ENCODE data around the gene TRIM72.
"Not testable (repeated sequence)": the region's sequence is repeated elsewhere in the genome, so short reads cannot be mapped to it uniquely, and the experiment has no call there.

Gene TRIM72

DNA sequence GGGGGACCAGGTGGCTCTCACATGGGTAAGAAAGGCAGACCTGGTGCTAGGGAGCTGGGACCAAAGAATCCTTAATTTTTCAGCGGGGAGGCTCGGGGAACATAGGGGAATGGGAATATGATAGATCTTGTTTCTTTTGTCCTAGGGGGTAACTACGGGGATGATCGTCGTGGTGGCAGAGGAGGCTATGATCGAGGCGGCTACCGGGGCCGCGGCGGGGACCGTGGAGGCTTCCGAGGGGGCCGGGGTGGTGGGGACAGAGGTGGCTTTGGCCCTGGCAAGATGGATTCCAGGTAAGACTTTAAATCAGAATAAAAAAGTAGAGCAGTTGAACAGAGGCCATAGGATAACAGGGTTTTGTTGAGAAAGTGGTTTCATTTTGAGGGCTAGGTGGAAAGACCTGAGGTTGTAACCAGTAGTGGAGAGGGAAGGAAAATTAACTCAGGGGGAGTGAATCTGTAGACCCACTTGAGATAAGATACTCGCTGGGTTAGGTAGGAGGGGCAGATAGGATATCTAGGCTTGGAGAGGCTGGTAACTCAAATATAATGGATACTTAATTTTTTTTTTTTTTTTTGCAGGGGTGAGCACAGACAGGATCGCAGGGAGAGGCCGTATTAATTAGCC lies 23.0 kb upstream of the TRIM72 start:
- DNase-seq, result no peak

DNA sequence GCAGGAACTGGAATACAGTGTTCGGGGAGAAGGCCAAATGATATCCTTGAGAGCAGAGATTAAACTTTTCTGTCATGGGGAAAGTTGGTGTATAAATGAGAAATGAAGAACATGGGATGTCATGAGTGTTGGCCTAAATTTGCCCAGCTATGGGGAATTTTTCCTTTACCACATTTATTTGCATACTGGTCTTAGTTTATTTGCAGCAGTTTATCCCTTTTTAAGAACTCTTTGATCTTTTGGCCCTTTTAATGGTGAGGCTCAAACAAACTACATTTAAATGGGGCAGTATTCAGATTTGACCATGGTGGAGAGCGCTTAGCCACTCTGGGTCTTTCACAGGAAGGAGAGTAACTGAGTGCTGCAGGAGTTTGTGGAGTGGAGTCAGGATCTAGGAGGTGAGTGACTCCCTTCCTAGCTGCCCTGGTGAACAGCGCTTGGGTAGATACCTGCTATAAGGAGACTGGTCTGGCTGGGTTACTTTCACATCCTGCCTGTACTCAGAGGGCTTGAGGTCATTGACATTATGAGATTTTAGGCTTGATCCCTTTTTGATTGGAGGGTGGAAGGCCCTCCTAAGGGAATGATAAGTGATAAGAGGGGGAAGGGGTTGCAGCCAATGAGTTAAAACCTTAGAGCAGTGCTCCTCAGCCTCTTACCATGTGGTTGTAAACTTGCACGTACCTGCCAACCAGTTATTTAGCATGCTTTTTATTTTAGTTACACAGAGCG lies 22.1 kb upstream of the TRIM72 start:
- DNase-seq, result no peak

DNA sequence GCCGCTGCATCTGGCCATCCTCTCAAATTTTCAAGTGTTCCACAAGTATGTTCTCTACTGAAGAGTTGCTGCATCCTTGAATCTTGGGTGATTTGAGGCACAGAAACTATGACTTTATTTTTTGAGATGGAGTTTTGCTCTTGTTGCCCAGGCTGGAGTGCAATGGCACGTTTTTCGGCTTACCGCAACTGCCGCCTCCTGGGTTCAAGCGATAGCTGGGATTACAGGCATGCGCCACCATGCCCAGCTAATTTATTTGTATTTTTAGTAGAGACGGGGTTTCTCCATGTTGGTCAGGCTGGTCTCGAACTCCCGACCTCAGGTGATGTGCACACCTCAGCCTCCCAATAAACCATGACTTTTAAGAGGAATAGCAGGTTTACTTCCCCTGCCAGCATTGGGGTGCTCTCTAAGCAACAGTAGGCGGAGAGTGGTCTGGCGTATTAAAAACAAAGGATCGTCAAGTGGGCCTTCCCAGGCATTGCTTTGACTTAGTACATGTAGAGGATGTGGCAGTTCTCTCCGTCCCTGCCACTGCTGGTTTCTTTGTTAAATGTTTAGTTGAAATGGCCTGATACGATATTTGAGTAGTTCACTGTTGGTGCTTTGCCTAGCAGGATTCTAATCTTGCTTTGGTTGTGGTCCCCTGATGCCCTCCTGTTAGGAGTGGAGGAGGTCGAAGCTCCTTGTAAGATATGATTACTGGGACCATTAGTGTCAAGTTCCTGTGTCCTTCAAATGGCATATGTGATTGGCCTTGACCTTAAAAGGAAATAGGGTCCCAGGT lies 20.9 kb upstream of the TRIM72 start:
- no peak for DNase-seq

DNA sequence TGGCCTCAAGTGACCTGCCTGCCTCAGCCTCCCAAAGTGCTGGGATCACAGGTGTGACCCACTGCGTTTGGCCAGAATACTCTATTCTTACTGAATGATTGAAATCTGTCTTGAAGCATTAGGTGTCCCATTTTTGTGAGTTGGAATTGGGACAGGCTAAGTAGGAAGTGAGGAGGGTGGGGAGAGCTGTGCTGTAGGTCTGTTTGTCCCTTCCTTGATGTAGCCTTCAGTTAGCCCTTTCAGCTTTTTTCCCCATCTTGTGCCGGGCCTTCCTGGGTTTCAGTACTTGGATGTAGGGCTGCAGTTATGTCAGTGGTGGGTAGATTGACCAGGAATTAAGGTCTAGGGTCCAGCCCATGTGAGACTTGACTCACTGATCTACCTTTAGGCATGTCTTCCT lies 20.0 kb upstream of the TRIM72 start:
- DNase-seq, result no peak

DNA sequence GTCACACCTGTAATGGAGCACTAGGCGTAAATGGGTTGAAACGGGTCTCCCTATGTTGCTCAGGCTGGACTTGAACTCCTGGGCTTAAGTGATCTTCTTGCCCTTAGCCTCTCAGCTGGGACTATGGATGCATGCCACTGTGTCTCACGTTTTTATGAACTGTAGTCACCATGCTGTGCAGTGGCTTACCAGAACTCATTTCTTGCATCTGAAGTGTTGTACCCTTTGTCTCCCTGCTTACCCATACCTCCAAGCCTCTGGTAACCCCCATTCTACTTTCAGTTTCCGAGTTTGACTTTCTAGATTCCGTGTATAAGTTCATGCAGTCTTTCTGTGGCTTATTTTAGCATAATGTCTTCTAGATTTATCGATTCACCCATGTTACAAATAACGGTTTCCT lies 19.0 kb upstream of the TRIM72 start:
- DNase-seq, result no peak

DNA sequence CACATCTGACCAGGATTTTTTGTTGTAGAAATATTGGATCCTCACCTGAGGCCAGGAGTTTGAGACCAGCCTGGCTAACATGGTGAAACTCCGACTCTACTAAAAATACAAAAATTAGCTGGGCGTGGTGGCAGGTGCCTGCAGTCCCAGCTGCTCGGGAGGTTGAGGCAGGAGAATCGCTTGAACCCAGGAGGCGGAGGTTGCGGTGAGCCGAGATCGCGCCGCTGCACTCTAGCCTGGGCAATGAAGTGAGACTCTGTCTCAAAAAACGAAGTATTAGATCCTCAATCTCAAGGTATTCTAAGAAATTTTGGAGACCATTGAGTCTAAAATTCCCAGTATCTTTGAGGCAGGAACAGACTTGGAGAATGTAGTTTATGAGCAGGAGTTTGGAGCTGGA lies 18.1 kb upstream of the TRIM72 start:
- not testable (repeated sequence) for DNase-seq

DNA sequence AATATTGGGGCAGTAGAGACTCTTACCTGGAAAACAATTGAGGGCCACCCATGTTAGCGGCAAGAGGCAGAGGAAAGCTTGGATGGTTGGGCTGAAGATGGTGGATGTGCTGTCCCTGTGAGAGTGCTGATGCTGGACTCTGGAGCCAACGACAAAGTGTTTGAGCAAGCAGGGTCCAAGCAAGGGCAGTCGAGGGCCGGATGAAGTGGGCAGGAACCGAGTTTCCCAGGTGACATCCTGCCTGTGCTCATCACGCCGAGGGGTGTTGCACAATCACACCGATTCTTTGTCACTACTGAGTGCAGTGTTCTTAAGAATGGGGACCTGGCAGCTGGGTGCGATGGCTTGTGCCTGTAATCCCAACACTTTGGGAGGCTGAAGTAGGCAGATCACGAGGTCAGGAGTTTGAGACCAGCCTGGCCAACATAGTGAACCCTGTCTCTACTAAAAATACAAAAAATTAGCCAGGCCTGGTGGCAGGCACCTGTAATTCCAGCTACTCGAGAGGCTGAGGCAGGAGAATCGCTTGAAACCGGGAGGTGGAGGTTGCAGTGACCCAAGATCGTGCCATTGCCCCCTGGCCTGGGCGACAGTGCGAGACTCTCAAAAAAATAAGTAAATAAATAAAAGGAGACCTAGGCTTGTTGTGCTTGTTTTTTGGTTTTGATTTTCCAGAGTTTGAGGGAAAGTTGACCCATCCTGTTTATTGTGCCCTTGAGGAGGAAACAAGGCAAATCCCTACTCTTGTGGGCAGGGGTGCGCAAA lies 17.4 kb upstream of the TRIM72 start:
- no peak for DNase-seq

DNA sequence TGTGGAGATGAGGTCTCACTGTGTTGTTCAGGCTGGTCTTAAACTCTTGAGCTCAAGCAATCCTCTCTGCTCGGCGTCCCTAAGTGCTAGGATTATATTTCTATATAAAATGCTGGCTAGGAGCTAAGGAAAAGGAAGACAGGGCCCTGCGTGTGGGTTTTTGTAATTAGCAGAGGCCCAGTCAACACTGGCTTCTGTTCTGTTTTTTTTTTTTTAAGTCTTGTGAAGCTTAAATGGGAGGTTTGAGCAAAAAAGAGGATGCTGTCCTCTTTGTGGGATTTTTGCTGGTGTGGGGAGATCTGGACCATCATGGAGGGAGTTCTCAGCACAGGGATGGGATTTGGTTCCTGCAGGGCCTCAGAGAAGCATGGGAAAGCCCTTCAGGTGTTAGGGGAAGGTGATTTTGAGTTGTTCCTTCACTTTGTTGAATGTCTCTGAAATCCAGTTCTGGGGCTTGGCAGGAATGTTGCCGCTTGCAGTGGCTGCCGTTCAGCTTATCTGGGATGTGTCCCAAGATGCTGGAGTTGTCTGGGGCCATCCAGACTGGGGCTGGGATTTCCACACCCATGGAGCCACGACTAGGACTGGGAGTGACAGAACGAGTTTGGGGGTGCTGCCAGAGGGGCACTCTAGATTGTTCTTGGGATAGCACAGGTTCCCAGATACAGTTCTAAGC lies 15.6 kb upstream of the TRIM72 start:
- DNase-seq, result no peak

DNA sequence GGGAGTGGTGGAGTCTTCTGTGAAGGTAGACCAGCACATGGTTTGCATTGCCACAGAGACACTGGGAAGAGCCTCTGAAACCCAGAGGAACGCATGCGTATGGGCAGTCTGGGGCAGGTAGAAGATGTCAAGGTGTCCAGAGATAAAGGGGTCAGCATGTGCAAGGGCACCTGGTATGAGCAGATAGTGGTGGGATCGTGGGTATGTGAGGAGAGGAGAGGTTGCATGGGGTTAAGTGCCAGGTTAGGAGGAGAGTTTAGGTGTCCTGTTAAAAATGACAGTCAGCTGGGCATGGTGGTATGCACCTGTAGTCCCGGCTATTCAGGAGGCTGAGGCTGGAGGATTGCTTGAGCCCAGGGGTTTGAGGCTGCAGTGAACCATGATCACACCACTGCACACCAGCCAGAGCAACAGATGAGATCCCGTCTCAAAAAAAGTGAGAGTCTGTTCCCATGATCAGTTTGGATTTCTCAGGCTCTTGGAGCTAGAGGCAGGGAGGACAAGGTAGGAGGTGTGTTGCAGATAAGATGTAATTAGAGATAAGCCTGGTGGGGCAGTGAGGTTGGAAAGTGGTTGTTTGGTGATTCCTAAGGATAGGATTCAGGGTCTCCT lies 14.4 kb upstream of the TRIM72 start:
- no peak for DNase-seq

DNA sequence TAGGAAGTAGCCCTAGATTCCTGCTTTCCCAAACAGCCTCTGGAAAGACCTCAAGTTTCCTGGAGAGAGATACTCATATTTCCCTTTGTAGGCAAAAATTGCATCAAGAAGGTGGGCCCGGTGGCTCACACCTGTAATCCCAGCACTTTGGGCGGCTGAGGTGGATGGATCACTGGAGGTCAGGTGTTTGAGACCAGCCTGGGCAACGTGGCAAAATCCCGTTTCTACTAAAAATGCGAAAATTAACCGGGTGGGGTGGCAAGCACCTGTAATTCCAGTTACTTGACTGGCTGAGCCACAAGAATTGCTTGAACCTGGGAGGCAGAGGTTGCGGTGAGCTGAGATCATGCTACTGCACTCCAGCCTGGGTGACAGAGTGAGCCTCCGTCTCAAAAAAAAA lies 13.8 kb upstream of the TRIM72 start:
- not testable (repeated sequence) for DNase-seq

DNA sequence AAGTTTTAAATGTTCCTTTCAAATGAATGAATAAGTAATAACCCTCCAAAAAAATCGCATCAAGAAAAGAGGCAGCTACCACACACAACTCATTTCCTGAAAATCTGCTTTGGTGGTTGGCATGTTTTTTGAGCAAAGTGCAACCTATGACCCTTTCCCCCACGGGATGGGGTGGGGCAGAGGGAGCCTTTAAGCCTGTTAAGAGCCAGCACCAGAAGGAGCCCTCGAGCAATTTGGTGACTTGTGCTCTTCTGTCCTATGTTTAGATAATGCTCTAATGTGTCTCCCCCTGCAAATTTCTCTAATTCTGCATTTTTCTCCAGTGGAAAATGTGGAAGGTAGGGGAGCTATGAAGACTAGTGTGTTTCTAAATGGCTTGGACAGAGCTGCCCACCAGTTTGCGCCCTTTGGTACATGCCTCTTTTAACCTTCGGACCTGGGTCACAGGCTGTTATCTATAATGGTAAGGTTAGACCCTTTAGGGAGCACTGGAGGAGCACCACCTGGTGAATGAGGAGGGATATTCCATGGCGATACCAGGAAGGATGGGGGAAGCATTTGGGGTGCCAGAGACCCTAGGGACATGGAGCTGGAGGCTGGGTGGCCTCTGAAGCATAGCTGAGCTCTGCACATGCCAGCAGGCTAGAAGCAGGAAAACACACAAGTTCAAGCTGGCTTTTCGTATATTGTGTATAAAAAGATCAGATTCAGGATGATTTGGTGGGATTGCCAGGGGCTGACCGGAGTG lies 12.9 kb upstream of the TRIM72 start:
- peak in 1 of 2 experiments; percentile 26 for DNase-seq

DNA sequence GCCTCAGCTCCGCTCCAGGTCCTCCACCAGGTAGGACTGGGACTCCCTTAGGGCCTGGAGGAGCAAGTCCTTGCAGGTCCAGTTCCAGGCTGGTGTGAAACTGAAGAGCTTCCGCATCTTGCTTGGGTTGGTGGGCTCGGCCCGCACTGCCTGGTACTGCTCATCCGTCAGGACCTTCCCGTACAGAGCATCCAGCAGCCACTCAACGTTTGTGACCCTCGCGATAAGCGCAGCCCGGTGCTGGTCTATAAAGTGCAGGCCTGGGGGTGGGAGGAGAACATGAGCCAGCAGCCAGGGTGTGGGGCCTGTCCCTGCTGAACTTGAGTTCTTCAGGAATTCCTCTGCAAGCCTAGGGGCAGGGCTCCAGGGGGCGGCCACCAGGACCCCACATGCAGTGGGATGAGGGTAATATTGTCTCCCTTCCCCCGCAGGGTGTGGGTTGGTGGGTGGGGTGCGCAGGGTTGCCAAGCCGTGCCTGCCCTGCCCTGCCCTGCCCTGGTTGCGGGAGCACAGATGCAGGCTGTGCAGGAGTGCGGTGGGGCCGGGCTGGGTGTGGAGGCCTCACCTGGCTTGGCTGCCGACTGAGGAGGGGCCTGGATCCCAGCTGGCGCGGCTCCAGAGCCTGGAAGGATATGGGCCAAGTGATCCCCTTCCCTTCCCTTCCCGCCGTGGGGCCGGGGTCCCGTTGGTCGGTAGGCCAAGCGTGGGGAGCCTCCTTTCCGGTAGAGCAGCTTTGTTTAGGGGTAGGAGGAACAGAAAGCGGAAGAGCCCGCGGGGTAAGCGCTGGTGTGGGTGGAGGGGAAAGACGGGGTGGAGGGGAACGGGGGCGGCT lies 12.1 kb upstream of the TRIM72 start:
- DNase-seq, result no peak

DNA sequence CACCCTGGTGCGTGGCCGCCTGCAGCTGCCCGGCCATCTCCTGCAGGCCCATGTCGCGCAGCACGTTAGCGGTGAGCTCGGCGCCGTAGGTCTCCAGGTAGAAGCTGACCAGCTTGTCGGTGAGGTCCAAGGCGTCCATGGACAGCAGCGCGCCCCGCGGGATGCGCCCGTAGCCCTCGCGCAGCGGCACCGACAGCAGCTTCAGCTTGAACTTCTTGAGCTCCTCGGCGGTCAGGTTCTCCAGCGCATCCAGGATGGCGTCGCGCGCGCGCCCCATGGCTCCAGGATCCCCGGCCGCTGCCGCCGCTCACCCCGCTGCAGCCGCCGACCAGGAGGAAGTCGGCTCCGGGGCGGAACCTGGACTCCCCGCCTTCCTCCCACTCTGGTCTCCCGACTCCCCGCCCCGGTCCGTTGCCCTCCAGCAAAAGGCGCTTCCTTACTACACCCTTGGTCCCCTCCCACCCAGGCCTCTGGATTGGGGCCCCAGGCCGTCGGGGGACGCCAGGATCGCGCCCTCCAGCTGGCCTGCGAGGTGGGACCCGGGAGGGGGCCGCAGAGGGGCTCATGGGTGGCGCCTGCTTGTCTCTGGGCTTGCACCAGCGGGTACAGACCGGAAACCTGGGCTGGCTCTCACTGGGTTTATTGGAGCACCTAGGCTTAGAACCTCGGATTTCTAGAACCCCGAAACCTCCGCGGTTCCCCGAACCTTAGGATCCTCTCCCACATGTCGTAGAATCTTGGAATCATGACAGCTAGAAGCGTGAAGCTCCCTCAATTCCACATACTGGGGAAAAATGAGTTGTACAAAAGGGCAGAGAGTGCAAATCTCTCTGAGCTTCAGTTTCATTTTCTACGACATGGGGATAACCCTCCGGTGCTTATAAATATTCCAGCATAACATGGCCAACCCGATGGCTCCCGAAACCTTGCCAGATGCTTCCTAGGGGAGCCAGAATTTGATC lies 11.2 kb upstream of the TRIM72 start, which contains the start of gene PYCARD:
PYCARD (minus strand) TSS at position 347 of the 962 bp plus-strand sequence; CDS start at position 277, 70 bp downstream.
- DNase-seq, result no peak

DNA sequence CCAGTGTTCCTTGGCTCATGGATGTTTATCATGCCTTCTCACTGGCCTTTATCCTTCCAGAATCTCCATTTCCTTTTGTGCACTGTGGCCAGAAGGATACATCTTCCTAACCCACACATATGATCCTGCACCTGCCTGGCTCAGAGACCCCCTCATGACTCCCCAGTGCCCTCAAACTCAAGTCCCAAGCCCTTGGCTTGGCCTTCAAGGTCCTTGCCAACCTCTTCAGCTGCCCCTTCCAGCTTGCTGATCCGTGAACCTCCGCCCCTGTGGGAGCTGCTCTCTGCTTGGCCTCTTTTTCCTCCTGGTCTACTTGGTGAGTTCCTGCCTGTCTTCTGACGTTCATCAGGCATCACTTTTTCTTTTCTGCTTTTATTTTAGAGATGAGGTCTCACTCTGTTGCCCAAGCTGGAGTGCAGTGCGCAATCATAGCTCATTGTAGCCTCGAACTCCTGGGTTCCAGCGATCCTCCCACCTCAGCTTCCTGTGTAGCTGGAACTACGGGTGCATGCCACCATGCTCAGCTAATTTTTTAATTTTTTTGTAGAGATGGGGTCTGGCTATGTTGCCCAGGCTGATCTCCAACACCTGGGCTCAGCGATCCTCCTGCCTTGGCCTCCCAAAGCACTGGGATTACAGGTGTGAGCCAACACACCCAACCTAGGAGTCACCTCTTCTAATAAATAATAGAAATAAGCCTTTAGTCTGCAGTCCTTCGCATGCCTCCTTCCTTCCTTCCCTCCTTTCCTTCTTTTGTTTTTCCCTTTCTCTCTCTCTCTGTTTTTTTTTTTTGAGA lies 8.8 kb upstream of the TRIM72 start:
- no peak for DNase-seq

DNA sequence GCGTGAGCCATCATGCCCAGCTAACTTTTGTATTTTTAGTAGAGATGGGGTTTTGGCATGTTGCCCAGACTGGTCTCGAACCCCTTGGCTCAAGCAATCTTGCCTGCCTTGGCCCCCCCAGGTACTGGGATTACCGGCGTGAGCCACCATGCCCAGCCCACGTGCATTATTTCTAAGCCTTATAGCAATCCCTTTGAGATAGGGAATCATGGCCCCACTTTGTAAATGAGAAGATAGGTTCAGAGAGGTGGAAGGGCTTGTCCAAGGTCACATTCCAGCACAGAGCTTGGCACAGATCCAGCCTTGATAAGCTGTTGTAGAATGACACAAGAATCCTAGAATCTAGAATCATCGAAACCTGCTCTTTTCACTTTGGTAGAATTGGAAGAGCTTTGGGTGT lies 7.1 kb upstream of the TRIM72 start:
- DNase-seq, result no peak

DNA sequence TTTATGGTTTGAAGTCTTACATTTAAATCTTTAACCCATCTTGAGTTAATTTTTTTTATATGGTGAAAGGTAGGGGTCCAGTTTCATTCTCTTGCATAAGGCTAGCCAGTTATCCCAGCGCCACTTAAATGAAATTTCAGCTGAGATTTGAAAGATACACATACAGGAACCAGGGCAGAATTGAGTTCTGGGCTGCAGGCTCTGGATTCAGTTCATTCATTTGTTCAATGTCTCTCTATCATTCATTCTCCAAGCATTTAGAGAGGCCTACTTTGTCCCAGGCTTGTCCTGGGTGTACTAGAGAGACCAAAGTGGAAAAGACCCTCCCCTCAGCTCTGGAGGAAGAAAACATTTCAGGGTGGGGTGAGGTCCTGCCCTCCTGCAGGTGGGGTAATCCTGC lies 577 bp upstream of the TRIM72 start:
- DNase-seq, result no peak

DNA sequence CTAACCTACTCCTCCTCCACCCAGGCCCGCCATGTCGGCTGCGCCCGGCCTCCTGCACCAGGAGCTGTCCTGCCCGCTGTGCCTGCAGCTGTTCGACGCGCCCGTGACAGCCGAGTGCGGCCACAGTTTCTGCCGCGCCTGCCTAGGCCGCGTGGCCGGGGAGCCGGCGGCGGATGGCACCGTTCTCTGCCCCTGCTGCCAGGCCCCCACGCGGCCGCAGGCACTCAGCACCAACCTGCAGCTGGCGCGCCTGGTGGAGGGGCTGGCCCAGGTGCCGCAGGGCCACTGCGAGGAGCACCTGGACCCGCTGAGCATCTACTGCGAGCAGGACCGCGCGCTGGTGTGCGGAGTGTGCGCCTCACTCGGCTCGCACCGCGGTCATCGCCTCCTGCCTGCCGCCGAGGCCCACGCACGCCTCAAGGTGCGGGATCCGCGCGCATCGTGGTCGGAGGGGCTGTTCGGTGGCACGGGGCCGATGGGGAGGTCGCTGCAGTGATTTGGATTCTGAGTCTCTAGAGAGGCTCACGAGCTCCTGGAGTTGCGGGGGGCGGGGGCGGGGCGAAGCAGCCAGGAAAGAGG lies 878 bp downstream of the TRIM72 start:
- DNase-seq, result no peak

Measured in SW 1271 (cell line).